H1 (cell line): ENCODE measurements around the gene RNF144A. TPM values are rescaled to one million over a fixed set of nuclear protein-coding genes. Genes with fewer than 3 reads are reported as not detected.

Experiments used
- CBX8 ChIP-seq: fragments of 300-800, 300-1000 bp; sonication (generic); IDR thresholded peaks from 2 replicates; pipeline ENCODE4 v1.7.1; 2016; ENCODE audit warnings: low read depth, low read length, borderline replicate concordance
- CHD7 ChIP-seq: fragments of 300-600 bp; sonication (generic); IDR thresholded peaks from 2 replicates; pipeline ENCODE4 v1.7.1; 2012; ENCODE audit warnings: low read length, moderate library complexity, mild to moderate bottlenecking, inconsistent platforms; ENCODE audit not compliant: insufficient replicate concordance
- E2F6 ChIP-seq: IDR thresholded peaks from 2 replicates; pipeline ENCODE4 v1.6.1; 2012; ENCODE audit warnings: inconsistent platforms
- EZH2 ChIP-seq: fragments of 200-600 bp; sonication (generic); IDR thresholded peaks from 2 replicates; pipeline ENCODE4 v1.7.1; 2012; ENCODE audit warnings: low read depth, mild to moderate bottlenecking, moderate library complexity, low read length, inconsistent platforms; ENCODE audit not compliant: severe bottlenecking
- JUN ChIP-seq: IDR thresholded peaks from 2 replicates; pipeline ENCODE4 v1.6.1; 2011; ENCODE audit warnings: low read depth, mild to moderate bottlenecking, improper control_type of control experiment, low read length
- KDM4A ChIP-seq: IDR thresholded peaks from one replicate; pipeline ENCODE4 v1.7.1; 2012; ENCODE audit warnings: low read depth, mild to moderate bottlenecking, moderate library complexity, low read length, inconsistent platforms; ENCODE audit not compliant: severe bottlenecking
- SUZ12 ChIP-seq: fragments of 200-600 bp; sonication (generic); IDR thresholded peaks from 2 replicates; pipeline ENCODE4 v1.6.1; 2012; ENCODE audit warnings: mild to moderate bottlenecking, inconsistent platforms, low read length, moderate library complexity, mixed read lengths
- TAF7 ChIP-seq: optimal IDR thresholded peaks from 2 replicates; pipeline ENCODE3; 2011; ENCODE audit warnings: low read depth, mild to moderate bottlenecking, inconsistent platforms, low read length, moderate library complexity, borderline replicate concordance
- polyA plus RNA-seq, 7 experiments: library from polyadenylated mRNA; depleted of rRNA in 3 of 7; stranded (reverse) in 5 of 7; unstranded in 2 of 7; fragments of >200 nt in 5 of 7; fragments of 200-250 nt in 2 of 7; gene quantifications; 1 replicate in 5 of 7; 2 replicates in 1 of 7; 4 replicates in 1 of 7; pipeline versions ENCODE4 v1.2.1 to v1.2.3, GENCODE V29; 2011 to 2013; ENCODE audit warnings: missing spikeins in 2 of 7, mixed read lengths in 2 of 7
- total RNA-seq: library from RNA; stranded (reverse); fragmentation: NEBNext Ultra II Directional; extraction: Animal tissue kit (Norgen Biotek cat#: 25700); gene quantifications from 2 replicates; pipeline ENCODE4 v1.2.1, GENCODE V29; 2021

The RNF144A gene
- total and polyA plus RNA-seq, 2 of the 8 experiments (the other 6 are each of a cell fraction or from before 2014, with no cell fraction given), result 14.0 to 15.0 TPM

DNA sequence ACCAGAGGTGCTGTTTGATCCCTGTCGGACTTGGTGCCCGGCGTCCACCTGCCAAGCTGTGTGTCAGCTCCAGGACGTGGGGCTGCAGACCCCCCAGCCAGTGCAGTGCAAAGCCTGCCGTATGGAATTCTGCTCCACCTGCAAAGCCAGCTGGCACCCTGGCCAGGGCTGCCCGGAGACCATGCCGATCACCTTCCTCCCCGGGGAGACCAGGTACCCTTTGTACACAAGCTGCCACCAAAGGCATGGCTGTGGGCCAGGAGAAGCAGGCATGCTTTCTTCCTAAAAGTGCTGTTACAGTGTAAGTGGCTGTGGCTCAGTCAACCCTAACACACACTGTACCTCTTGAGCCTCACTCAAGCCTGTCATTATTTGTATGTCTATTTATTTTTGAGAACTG lies 103.3 kb downstream of the RNF144A start (continued):
- TF ChIP-seq JUN, result no peak
- no peak for TF ChIP-seq EZH2
- TF ChIP-seq KDM4A, result no peak
- no peak for TF ChIP-seq CHD7
- TF ChIP-seq TAF7, result no peak
- no peak for TF ChIP-seq CBX8
- TF ChIP-seq E2F6, result no peak
- no peak for TF ChIP-seq SUZ12
